GM18507 (cell line): Measurements from ENCODE around the gene LHFPL6.

Experiments used
- DNase-seq: peaks from one replicate; pipeline ENCODE4 v3.0.0; 2011; ENCODE audit warnings: low read depth; ENCODE audit not compliant: insufficient read length; ENCODE audit errors: extremely low spot score
- FAIRE-seq: peaks from 2 replicates; lab custom pipeline; 2011; peaks lifted over from hg19 to GRCh38; lab: Jason Lieb, UNC

LHFPL6 gene

DNA sequence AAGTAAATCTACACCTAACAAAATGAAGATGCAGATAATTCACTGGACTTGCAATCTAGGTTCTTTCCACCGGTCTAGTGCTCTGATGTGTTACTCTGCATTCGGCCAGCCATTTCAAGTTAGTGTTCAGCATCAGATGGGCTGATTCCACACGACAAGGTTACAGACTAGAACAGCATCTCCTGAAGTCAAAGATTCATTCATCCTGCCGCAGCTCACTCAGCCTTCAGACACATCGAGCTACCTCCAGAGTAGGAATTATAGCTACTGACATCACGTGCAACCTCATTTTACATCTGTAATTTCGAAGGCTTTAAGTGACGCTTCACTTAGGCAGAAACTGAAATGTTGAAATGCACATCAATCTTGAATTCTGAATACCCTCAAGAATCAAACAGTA lies 76.5 kb downstream of the LHFPL6 start:
- FAIRE-seq (no peak), DNase-seq (no peak)

DNA sequence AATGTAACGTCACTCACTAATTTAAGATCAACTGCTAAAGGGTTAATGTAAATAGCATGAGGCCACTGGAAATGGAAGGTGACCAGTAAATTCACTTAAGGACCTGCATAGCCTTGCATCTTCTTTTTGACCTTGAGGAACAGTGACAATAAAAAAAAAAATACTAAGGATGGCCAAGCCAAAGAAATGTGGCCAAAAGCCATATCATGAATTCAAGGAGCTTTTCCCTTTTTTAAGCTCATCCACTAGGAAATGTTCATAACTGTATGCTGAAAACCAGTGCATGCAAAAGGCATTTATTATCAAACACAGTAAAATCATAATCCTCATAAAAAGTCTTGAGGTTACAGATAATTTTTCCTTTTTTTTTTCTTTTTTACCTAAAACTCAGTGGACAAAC lies 77.5 kb downstream of the LHFPL6 start:
- FAIRE-seq, result no peak

DNA sequence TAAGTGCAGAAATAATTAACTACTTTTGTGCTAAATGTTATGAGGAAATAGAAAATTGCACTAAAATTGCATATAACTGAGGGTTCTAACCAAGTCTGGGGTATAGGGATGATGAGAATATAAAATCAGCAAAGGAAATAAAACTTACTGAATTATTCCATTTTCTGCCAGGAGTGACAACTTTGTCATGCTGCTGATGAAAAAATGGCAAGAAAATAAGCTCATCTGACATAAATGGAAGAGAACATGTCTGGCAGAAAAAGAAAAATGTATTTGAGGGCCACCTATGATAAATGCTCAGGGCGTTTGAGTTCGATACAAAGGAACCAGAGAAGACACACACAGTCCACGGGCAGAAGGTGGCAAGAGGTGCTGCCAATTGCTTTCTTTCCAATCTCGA lies 78.2 kb downstream of the LHFPL6 start:
- FAIRE-seq (no peak), DNase-seq (no peak)

More for the DNA sequence above, 77.5 kb downstream of the LHFPL6 start:
- DNase-seq, result no peak

DNA sequence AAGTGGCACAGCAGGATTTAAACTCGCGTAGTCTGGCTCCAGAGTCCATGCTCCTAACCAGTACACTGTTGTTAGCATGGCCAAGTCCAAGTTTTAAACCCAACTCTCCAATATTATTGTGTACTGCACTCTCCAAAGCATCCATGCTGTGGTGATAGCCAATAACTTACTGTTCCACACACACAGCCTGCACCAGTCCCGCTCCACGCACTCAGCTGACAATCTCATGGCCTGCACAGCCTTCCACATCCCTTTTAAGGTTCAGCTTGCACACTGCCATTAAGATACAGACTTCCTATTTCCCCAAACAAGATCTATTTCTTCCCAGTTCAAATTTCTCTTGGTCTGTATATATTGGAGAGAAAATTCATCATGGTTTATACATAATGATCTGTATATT lies 80.7 kb downstream of the LHFPL6 start:
- DNase-seq (no peak), FAIRE-seq (no peak)

DNA sequence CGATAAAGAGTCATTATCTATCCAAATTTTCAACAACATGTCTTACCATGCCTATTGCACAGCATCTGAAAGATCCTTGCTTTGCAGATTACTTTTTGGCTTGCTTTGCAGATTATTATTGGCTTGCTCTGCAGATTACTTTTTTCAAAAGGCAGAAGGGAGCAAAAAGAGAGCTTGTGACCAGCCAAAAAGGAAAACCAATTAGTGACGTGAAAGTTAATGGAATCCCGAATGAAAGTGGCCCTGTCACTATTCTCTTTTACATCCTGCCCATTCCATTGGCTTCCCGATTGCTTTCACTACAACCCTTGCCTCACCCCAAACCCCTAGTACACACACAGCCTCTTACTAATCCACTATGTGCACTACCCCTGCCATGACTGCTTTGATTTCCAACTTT lies 81.3 kb downstream of the LHFPL6 start:
- no peak for DNase-seq
- no peak for FAIRE-seq

DNA sequence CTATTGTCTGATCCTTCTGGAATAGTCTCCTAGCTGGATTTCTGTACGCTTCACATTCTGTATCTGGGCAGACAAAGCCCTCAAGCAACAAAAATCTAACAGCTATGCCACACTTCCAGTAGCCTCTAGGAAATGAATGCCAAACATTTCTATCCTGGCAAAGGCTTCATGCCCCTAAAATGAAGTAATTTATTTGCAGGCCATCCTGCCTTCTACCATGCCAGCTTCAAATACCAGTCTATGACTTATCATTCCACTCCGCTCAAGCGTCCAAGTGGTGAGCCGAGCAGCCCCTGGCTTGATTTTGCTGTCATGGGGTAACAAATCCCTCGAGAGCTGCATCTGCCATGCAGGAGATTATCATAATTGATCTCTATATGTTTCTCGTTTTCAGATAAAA lies 86.9 kb downstream of the LHFPL6 start:
- no peak for FAIRE-seq
- DNase-seq, result no peak

DNA sequence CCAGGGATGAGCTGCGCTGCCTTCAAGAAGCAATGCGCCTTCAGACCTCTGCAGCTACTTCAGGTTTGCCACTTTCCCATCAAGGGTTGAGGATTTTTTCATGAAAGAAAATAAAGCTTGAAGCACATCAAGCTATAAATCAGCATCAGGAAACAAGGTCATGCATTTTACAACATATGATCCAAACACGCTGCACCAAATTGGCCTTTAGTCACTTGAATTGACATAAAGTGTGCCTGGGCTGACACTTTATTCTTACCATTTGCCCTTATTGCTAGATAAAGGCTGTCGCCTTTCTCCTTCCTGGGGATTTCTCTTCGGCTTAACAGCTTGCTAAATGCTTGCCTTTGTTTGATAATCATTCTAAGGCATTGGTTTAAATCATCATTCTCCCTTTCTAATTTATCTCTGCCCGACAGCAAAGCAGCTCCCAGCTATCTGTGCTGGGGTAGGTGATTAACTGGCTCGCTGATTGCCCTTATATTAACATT lies 87.7 kb downstream of the LHFPL6 start:
- FAIRE-seq (no peak), DNase-seq (no peak)

DNA sequence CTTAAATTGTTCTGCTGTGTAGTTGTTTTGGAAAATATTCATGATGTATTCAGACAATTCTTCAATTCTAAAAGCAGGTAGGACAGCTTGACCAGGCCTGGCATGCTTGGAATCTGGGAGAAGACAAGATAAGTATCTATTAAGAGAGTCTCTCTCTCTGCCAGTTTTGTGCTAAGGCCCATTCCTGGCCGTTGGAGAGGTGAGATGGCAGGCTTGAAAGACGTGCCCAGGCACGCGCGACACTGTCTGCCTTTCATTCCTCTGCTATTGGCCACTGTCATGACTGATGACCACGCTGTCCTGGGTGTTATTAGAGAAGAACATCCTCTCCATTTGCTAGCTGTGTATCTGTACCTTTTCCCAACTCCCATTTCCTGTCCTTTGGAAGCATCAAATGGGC lies 90.3 kb downstream of the LHFPL6 start:
- no peak for DNase-seq

DNA sequence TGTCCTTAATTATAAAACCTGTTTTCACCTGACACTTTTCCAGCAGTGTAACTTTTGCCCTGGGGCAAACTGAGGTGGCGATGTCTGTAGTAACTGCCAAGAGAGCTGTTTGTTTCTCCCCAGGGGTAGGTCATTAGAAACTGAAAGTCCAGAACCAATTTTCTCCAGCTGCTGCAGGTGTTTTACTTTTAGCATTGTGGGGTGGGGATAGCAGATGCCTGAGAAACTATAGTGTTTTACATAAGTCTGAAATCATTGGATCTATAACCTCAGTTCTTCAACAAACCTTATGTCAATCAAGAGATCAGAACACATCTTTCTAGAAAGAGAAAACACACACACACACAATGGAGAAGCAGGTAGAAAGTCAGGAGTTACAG lies 92.7 kb downstream of the LHFPL6 start:
- DNase-seq (no peak), FAIRE-seq (peak; percentile 33)

More for the DNA sequence above, 90.3 kb downstream of the LHFPL6 start:
- FAIRE-seq, result no peak

DNA sequence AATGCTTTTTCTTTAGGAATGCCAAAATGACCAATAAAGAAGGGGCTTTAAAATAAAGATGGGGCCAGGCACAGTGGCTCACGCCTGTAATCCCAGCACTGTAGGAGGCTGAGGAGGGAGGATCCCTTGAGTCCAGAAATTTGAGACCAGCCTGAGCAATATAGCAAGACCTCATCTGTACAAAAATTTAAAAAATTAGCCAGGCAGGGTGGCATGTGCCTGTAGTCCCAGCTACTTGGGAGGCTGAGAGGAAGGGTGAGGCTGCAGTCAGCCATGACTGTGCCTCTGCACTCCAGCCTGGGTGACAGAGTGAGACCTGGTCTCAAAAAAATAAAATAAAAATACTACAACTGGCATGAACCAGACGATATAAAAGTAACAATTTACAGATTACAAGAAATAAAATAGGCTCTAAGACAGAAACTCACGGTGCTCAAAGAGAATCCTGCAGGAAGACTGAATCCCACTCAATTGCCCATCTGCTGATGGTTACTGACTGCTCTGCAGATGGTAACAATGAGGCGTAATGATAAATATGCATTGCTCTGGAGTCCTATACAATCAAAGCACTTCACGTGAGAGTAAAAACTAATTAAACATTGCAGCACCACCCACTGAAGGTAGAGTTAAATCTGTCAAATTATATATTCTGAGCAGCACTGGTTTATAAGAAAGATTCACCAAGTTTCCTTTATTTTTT lies 93.2 kb downstream of the LHFPL6 start:
- DNase-seq (no peak), FAIRE-seq (no peak)

DNA sequence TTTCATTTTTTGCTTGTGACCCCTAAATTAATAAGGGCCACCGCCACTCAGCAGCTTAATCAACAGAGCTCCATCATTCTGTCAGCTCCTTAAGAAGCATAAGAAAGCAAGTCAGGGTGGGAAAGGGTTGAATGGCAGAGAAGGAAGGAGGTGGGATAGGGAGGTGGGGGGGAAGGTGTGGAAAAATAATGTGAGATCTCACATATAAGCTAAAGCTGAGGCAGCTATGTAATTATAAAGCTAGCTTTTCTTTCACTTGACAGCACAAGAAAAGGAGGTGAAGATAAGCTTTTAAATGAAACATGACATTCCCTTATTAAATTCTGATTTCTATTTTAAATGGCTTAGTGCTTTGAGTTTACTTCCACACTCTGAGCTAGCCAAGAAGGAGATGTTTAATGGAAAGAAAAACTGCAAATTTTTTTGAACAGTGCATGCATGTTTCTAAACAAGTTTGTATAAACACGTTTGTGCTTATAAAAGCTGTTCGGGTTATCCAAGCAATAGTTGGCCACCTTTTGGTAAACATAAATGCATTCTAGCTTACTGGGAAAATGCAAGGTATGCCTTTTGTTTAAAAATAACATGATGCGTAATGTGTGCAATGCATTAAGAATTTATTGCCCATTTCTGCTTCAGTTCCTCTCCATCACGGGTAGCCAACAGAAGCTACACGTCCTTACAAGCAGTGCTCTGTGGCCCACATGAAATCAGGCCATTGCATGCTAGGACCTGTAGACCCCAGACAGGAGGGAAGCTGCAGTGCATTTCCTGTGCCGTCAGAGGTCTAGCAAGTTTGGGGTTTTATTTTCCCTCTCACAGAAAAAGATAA lies 96.2 kb downstream of the LHFPL6 start:
- no peak for FAIRE-seq
- DNase-seq, result no peak

DNA sequence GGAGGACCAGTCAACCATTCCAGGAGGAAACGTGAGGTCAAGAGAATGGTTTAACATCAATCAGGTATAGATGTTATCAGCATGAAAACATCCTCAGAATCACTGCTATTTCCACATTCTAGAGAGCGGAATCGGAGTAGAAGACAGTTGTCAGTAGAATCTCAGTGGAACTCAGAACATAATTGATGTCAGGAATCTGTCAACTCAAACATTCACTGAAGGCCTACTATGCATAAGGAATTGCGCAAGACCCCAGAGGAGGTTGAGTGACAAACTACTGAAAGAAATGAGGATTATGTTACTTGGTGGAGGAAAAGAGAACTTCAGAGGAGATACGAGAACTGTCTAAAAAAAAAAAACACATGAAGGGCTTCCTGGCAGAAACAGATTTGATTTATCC lies 97.8 kb downstream of the LHFPL6 start:
- no peak for FAIRE-seq
- no peak for DNase-seq

DNA sequence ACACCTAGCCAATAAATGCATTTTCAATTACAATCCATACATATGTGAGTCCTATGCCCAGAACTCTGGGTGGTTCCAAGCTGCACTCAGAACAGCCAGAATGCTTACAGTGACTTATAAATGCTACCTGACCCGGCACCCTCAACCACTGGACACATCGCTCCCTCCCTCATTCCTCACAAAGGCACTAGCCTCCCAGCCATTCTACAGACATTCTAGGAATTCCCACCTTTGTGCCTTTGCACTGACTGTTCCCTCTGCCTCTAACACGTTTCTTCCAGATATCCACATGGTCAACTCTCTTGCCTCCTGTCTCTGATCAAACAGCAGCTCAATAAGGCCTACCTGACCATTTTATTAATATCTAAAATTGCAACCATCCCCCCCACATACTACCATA lies 99.9 kb downstream of the LHFPL6 start:
- FAIRE-seq (no peak), DNase-seq (no peak)

DNA sequence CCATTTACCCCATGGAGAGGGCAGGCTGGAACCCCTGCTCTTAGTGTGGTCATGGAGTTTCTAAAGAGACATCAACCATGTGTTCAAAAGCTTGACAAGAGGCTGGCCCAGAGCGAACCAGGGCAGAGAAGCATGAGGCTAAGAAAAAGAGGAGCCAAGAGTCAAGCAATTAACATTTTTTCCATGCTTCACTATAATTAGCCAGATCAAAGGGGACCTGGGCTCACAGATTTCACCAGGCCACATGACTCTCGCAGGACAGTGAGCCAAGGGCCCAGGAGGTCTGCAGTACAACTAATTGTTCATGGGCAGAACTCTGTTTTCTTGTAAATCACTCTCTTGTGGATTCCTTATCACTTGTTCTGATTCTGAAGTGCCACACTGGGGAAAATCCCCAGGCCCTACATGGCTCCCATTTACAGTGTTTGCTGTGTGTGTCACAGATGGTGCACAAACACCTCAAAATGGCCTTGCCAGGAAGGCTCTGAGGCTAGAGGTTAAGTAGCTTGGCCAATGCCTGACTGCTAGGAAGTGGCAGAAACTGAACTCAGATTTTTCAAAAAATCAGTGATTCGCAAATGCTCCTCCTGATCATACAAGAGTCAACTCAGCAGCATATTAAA lies 101.2 kb downstream of the LHFPL6 start:
- no peak for FAIRE-seq
- DNase-seq, result no peak

DNA sequence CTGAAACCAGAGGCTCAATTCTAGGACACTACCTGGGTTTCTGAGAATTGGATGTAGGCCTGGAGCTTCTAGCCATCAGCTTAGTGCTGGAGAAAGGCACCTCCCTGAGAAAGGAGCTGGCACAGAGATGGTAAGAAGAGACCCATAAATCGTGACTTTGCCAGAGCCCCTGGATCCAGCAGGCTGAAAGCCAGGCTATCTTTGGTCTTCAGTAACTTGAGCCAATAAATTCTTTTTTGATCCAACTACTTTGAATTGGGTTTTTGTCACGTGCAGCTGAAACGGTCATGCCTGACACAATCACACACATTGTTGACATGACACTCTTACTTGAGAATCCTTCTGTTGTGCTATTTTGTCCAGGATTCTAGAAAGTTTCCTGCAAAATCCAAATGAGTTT lies 103.4 kb downstream of the LHFPL6 start:
- DNase-seq (no peak), FAIRE-seq (no peak)

DNA sequence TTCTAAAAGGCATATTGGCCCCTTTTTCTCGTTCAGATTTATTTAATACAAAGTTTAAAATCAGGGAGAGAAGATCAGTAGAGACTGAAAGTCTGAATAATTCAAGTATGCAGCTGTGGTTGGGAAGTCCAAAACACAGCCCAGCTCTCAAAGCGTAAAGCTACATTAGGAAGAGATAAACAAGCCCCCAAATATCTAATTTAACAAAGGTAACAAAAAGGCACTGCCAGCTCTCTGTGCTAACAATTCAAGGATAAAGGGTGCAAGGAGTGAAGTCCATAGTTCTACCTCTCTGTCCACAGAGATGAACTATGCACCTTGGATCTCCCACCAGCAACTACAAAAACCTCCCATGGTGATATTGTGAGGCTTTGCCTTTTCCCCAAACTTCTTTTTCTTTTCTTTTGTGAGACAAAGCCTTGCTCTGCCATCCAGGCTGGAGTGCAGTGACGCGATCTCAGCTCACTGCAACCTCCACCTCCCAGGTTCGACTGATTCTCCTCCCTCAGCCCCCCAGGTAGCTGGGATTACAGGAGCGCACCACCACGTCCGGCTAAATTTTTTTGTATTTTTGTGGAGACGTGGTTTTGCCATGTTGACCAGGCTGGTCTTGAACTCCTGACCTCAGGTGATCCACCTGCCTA lies 104.4 kb downstream of the LHFPL6 start:
- DNase-seq (no peak), FAIRE-seq (no peak)

DNA sequence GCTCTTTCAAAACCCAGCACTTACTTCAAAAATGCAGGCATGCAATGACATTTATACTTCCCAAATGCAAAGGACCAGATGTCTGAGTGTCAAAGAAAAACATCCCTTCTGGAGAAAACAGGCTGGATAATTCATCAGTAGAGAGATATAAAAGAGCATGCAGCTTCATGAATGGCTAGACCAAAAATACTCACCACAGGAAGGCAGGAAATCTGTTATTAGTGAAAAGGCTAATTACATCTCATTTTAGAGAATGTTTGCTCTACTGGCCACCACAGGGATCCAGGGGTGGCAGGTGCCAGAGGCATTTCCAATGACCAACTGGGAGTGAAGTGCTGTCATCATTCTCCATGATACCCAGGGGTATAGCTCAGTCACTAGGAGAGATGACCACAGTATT lies 106.5 kb downstream of the LHFPL6 start:
- FAIRE-seq (no peak), DNase-seq (no peak)

DNA sequence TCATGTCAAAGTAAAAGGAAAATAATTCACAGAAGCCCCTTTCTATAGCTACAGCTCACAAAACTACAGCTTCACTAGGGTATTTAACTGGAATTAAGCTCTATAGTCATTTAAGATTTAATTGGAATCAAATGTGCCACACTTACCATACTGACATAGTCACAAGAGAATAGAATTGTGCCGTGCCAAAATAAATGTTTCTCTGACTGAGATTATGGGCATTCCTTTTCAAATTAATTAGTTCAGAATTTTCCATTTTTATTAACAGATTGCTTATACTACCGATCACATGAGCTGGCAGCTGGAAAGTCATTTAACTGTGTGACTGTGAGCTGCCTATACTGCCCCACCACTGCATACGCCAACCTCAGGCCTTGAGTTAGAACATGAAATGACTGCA lies 108.4 kb downstream of the LHFPL6 start:
- no peak for FAIRE-seq
- no peak for DNase-seq

DNA sequence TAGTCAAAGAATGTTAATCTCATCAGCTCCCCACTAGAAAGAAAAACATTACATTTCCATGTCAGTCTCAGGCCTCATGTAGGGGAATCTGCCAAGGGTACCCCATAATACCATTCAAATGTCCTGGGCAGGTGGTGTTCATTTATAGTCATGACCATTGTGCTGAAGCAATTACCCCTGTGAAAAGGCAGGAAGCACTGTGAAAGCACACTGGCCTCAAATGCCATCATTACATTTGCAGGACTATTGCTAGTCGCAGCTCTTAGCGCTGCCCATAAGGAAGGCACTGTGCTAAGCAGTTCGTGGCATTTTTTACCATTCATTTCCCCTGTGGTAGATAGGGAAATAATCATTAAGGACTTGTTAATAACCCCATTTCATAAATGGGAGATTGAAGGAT lies 109.0 kb downstream of the LHFPL6 start:
- no peak for FAIRE-seq

DNA sequence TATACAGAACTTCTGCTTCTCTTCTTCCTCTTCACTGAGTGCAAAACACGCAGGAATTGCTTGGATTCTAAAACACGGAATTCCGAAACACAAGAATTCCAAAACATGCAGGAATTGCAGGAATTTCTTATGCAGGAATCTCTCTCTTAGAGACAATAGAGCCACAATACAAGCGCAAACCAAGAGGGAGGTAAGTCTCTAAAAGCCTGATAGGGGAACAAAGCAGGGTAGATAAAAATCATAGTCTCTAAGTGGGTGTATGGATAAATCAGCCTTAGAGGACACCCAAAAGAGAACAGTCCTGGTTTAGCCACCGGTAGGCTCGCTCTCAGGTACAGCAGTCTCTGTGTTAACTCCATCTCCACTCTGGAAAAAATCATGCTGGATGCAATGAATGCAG lies 112.9 kb downstream of the LHFPL6 start:
- FAIRE-seq (no peak), DNase-seq (no peak)

More for the DNA sequence above, 109.0 kb downstream of the LHFPL6 start:
- DNase-seq, result no peak
